ENCODE measurements around the gene ZNF292.

ZNF292 gene

GRCh38 chr6:87282743-87283142 is 127.4 kb downstream of the ZNF292 start:
- in situ Hi-C loops (cut with HindIII; ENCODE audit: low pct_ligation_motif_present, low sequenced_read_pairs): no loop called here
- TF ChIP-seq, protein P1, sequence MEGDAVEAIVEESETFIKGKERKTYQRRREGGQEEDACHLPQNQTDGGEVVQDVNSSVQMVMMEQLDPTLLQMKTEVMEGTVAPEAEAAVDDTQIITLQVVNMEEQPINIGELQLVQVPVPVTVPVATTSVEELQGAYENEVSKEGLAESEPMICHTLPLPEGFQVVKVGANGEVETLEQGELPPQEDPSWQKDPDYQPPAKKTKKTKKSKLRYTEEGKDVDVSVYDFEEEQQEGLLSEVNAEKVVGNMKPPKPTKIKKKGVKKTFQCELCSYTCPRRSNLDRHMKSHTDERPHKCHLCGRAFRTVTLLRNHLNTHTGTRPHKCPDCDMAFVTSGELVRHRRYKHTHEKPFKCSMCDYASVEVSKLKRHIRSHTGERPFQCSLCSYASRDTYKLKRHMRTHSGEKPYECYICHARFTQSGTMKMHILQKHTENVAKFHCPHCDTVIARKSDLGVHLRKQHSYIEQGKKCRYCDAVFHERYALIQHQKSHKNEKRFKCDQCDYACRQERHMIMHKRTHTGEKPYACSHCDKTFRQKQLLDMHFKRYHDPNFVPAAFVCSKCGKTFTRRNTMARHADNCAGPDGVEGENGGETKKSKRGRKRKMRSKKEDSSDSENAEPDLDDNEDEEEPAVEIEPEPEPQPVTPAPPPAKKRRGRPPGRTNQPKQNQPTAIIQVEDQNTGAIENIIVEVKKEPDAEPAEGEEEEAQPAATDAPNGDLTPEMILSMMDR (IDR thresholded peaks at IDR 0.05; ENCODE audit: low read depth, low read length, missing control alignments): no peak
- Histone ChIP-seq H3K36me3 (replicated peaks) (no peaks in the 10 kb centered on the region), H3K4me3 (ENCODE audit: low read depth, low read length) (no peak overlapping the region), H3K27ac (no peak overlapping the region), H3K27me3 (replicated peaks) (no peaks in the 10 kb centered on the region)
- DNase-seq: no peak

DNA sequence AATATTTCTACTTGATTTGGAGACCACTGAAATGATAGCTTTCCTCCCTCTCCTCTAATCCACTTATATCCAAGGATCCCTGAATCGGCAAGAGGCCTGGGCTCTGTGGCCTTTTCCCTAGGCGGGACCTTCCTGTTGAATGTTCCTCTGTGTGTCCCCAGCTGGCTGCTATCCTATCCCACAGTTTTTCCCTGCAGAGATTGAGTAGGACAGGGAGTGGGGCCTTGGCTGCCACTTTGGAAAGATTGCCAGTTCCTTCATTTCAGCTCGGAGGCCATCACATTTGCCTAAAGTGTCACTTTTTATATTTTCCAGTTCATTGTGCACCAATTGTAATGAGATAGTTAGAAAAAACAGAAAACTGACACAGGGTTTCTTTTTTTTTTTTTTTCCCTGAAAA is 128.1 kb downstream of the ZNF292 start:
- no peak for DNase-seq
- no peak overlapping the region for H3K27ac ChIP-seq
- no peaks in the 10 kb centered on the region for H3K27me3 ChIP-seq (replicated peaks)
- no peak overlapping the region for H3K4me3 ChIP-seq (ENCODE audit: low read depth, low read length)
- in situ Hi-C loops (cut with HindIII; ENCODE audit: low pct_ligation_motif_present, low sequenced_read_pairs): no loop called here
- H3K36me3 ChIP-seq (replicated peaks): no peaks in the 10 kb centered on the region
- TF ChIP-seq, protein P1 (IDR thresholded peaks at IDR 0.05; ENCODE audit: low read depth, low read length, missing control alignments): no peak

- in situ Hi-C loops (cut with HindIII; ENCODE audit: low pct_ligation_motif_present, low sequenced_read_pairs): no loop called here
- peak; percentile 28 for DNase-seq
- TF ChIP-seq, protein P1 (IDR thresholded peaks at IDR 0.05; ENCODE audit: low read depth, low read length, missing control alignments): no peak
These were observed 131.9 kb downstream of the ZNF292 start for GRCh38 chr6:87287251-87287650.

GRCh38 chr6:87289571-87289970 is 134.2 kb downstream of the ZNF292 start:
- DNase-seq: no peak
- H3K27ac ChIP-seq: no peak overlapping the region
- TF ChIP-seq, protein P1 (IDR thresholded peaks at IDR 0.05; ENCODE audit: low read depth, low read length, missing control alignments): no peak
- in situ Hi-C loops (cut with HindIII; ENCODE audit: low pct_ligation_motif_present, low sequenced_read_pairs): no loop called here
- H3K27me3 ChIP-seq (replicated peaks): no peaks in the 10 kb centered on the region
- H3K36me3 ChIP-seq (replicated peaks): no peaks in the 10 kb centered on the region
- no peak overlapping the region for H3K4me3 ChIP-seq (ENCODE audit: low read depth, low read length)

More at GRCh38 chr6:87287251-87287650, 131.9 kb downstream of the ZNF292 start:
- H3K36me3 ChIP-seq (replicated peaks): no peaks in the 10 kb centered on the region
- H3K27ac ChIP-seq: no peak overlapping the region
- no peak overlapping the region for H3K4me3 ChIP-seq (ENCODE audit: low read depth, low read length)
- H3K27me3 ChIP-seq (replicated peaks): no peaks in the 10 kb centered on the region

GRCh38 chr6:87291883-87292282 is 136.5 kb downstream of the ZNF292 start:
- in situ Hi-C loops (cut with HindIII; ENCODE audit: low pct_ligation_motif_present, low sequenced_read_pairs): no loop called here
- no peak for DNase-seq
- Histone ChIP-seq H3K27ac (no peak overlapping the region), H3K36me3 (replicated peaks) (no peaks in the 10 kb centered on the region), H3K27me3 (replicated peaks) (no peaks in the 10 kb centered on the region), H3K4me3 (ENCODE audit: low read depth, low read length) (no peak overlapping the region)
- TF ChIP-seq, protein P1 (IDR thresholded peaks at IDR 0.05; ENCODE audit: low read depth, low read length, missing control alignments): no peak

- in situ Hi-C loops (cut with HindIII; ENCODE audit: low pct_ligation_motif_present, low sequenced_read_pairs): no loop called here
- no peak overlapping the region for H3K27ac ChIP-seq
- DNase-seq: no peak
- TF ChIP-seq, protein P1 (IDR thresholded peaks at IDR 0.05; ENCODE audit: low read depth, low read length, missing control alignments): no peak
- H3K36me3 ChIP-seq (replicated peaks): no peaks in the 10 kb centered on the region
- no peak overlapping the region for H3K4me3 ChIP-seq (ENCODE audit: low read depth, low read length)
- peaks cover 3% of the 10 kb centered on the region for H3K27me3 ChIP-seq (replicated peaks)
These were observed 138.2 kb downstream of the ZNF292 start for GRCh38 chr6:87293526-87293925.
